Peyer's patch (tissue), 4 donors: ENCODE results near the gene ARCN1.

ENCODE experiments used
- CTCF ChIP-seq, 6 experiments: fragments of 450-650 bp in 4 of 6; fragments of 200-600 bp in 2 of 6; sonication (generic) in 1 of 6; IDR thresholded peaks; one replicate each; pipeline ENCODE4 v1.5.1; 2017 to 2019; ENCODE audit warnings: antibody characterized with exemption in 6 of 6, mild to moderate bottlenecking in 3 of 6, moderate library complexity in 1 of 6
- POLR2A ChIP-seq, 2 donors: fragments of 450-650 bp; IDR thresholded peaks; one replicate each; pipeline ENCODE4 v1.5.1; 2017; ENCODE audit warnings: antibody characterized with exemption in 2 of 2, mild to moderate bottlenecking in 2 of 2, moderate library complexity in 2 of 2

- TF ChIP-seq CTCF (IDR thresholded peaks at IDR 0.05) (no peak), POLR2A (IDR thresholded peaks at IDR 0.05) (no peak)
Observed at GRCh38 chr11:118606157-118606843, 34.1 kb downstream of the ARCN1 start.
